ENCODE measurements around the gene SLC25A13. TPM values are rescaled to one million over a fixed set of nuclear protein-coding genes. Genes with fewer than 3 reads are reported as not detected.

Gene SLC25A13
- total RNA-seq, 4 donors from 2014 or later: 24.2 to 51.1 (median 24.7) TPM

- DNase-seq (ENCODE audit: low spot score) (no peak), ATAC-seq (ENCODE audit: low FRiP score) (no peak)
- TF ChIP-seq CTCF (IDR thresholded peaks at IDR 0.05): no peak
These were observed 232.4 kb downstream of the SLC25A13 start for GRCh38 chr7:96089511-96089910.

- no peak for ATAC-seq (ENCODE audit: low FRiP score)
- TF ChIP-seq CTCF (IDR thresholded peaks at IDR 0.05): no peak
- DNase-seq (ENCODE audit: low spot score): no peak
These were observed 233.3 kb downstream of the SLC25A13 start for GRCh38 chr7:96088579-96088978.

GRCh38 chr7:96085953-96086352 is 235.9 kb downstream of the SLC25A13 start:
- ATAC-seq (ENCODE audit: low FRiP score): no peak
- no peak for TF ChIP-seq CTCF (IDR thresholded peaks at IDR 0.05)
- no peak for DNase-seq (ENCODE audit: low spot score)

GRCh38 chr7:96084881-96085553 is 236.9 kb downstream of the SLC25A13 start:
- TF ChIP-seq CTCF (IDR thresholded peaks at IDR 0.05): no peak
- ATAC-seq (ENCODE audit: low FRiP score) (no peak), DNase-seq (ENCODE audit: low spot score) (no peak)

GRCh38 chr7:96080027-96080426 is 241.9 kb downstream of the SLC25A13 start:
- ATAC-seq (ENCODE audit: low FRiP score) (no peak), DNase-seq (ENCODE audit: low spot score) (no peak)
- TF ChIP-seq CTCF (IDR thresholded peaks at IDR 0.05): no peak

GRCh38 chr7:96076350-96076707 is 245.6 kb downstream of the SLC25A13 start:
- DNase-seq (ENCODE audit: low spot score) (no peak), ATAC-seq (ENCODE audit: low FRiP score) (no peak)
- no peak for TF ChIP-seq CTCF (IDR thresholded peaks at IDR 0.05)

Data from omental fat pad (tissue), 4 donors.